Hepatocyte (in vitro differentiated cells): Measurements from ENCODE around the gene DIRAS1.

Source experiments
- CTCF ChIP-seq: fragments of 200-600 bp; sonication (generic); IDR thresholded peaks from 2 replicates; pipeline ENCODE4 v1.5.1; 2016; ENCODE audit warnings: antibody characterized with exemption, mild to moderate bottlenecking; ENCODE audit not compliant: poor library complexity
- EZH2 ChIP-seq: fragments of 200-600 bp; sonication (generic); IDR thresholded peaks from 2 replicates; pipeline ENCODE4 v1.6.1; 2016; ENCODE audit warnings: antibody characterized with exemption, mild to moderate bottlenecking, borderline replicate concordance
- EZH2phosphoT487 ChIP-seq: fragments of 200-600 bp; sonication (generic); IDR thresholded peaks from one replicate; pipeline ENCODE4 v1.6.1; 2018; ENCODE audit warnings: antibody characterized with exemption, mild to moderate bottlenecking, low read depth, moderate library complexity; ENCODE audit not compliant: unreplicated experiment, severe bottlenecking

- TF ChIP-seq CTCF (no peak), EZH2 (no peak), EZH2phosphoT487 (no peak)
Observed at GRCh38 chr19:2726160-2726855, 5.1 kb upstream of the DIRAS1 start.
